Endothelial cell of umbilical vein (primary cell): ENCODE results near the gene GRIK1. TPM values are rescaled to one million over a fixed set of nuclear protein-coding genes. Genes with fewer than 3 reads are reported as not detected.

Experiments used
- BruUV-seq: library from RNA; stranded (reverse); fragments of 400-500 nt; replicated peaks from 2 replicates; lab custom pipeline; 2021; lab: Mats Ljungman, UMichigan
- CTCF ChIA-PET: fragments of 300-600, 350-600 bp; sonication (Branson Sonifier 250); formaldehyde crosslinking; loops from one replicate; lab custom pipeline; 2021; ENCODE audit warnings: antibody characterized with exemption, inconsistent platforms; lab: Charles Lee
- POLR2A ChIA-PET: fragments of 300-600, 350-600 bp; sonication (Branson Sonifier 250); formaldehyde crosslinking; loops from one replicate; lab custom pipeline; 2021; ENCODE audit warnings: antibody characterized with exemption, inconsistent platforms; lab: Charles Lee
- DNase-seq: peaks from one replicate; pipeline ENCODE4 v3.0.0-alpha.2; 2011; ENCODE audit warnings: low read depth, low spot score
- FAIRE-seq: peaks from 2 replicates; lab custom pipeline; 2011; peaks lifted over from hg19 to GRCh38; lab: Jason Lieb, UNC
- H2AFZ ChIP-seq: 2 replicates; pipeline ENCODE4 v1.6.0; 2012; ENCODE audit warnings: low read depth, low read length, control low read depth, inconsistent platforms
- H3K27ac ChIP-seq: 2 replicates; pipeline ENCODE4 v1.5.1; 2011; ENCODE audit warnings: low read depth, mild to moderate bottlenecking, control low read depth, low read length, moderate library complexity; ENCODE audit not compliant: insufficient read depth
- H3K27me3 ChIP-seq, 2 experiments: 2 replicates each; pipeline versions ENCODE4 v1.6.0 to v1.6.1; 2011; ENCODE audit warnings: low read length in 2 of 2, mixed read lengths in 1 of 2; ENCODE audit not compliant: control insufficient read depth in 2 of 2, insufficient read depth in 2 of 2
- H3K36me3 ChIP-seq, 2 experiments: 2 replicates in 1 of 2; 3 replicates in 1 of 2; pipeline ENCODE4 v1.5.1; 2011; ENCODE audit warnings: low read length in 2 of 2, mild to moderate bottlenecking in 1 of 2, moderate library complexity in 1 of 2; ENCODE audit not compliant: control insufficient read depth in 2 of 2, insufficient read depth in 2 of 2; ENCODE audit errors: extremely low read depth in 1 of 2
- H3K4me1 ChIP-seq: 3 replicates; pipeline ENCODE4 v1.5.1; 2011; ENCODE audit warnings: mild to moderate bottlenecking, low read length; ENCODE audit not compliant: control insufficient read depth, insufficient read depth; ENCODE audit errors: extremely low read depth
- H3K4me2 ChIP-seq: 2 replicates; pipeline ENCODE4 v1.6.1; 2011; ENCODE audit warnings: low read length, control low read depth, mixed read lengths; ENCODE audit not compliant: insufficient read depth
- H3K4me3 ChIP-seq, 3 experiments: fragments of 200-600 bp in 1 of 3; sonication (generic), shearing (Covaris generic) in 1 of 3; replicated peaks in 1 of 3; 2 replicates each; pipeline ENCODE4 v1.5.1; 2011 to 2016; ENCODE audit warnings: control low read depth in 3 of 3, low read length in 3 of 3, mild to moderate bottlenecking in 2 of 3, inconsistent platforms in 1 of 3, low read depth in 1 of 3, moderate library complexity in 1 of 3; ENCODE audit not compliant: insufficient read depth in 1 of 3
- H3K79me2 ChIP-seq: 2 replicates; pipeline ENCODE4 v1.6.0; 2012; ENCODE audit warnings: low read length, inconsistent platforms; ENCODE audit not compliant: control insufficient read depth, insufficient read depth
- H3K9ac ChIP-seq: replicated peaks from 2 replicates; pipeline ENCODE3; 2011; ENCODE audit warnings: low read length, control low read depth; ENCODE audit not compliant: insufficient read depth; ENCODE audit errors: extremely low read depth
- H3K9me1 ChIP-seq: replicated peaks from 3 replicates; pipeline ENCODE4 v1.6.0; 2011; ENCODE audit warnings: mild to moderate bottlenecking, low read length; ENCODE audit not compliant: control insufficient read depth, insufficient read depth; ENCODE audit errors: extremely low read depth
- H3K9me3 ChIP-seq: replicated peaks from 2 replicates; pipeline ENCODE4 v1.5.1; 2012; ENCODE audit warnings: low read length, inconsistent platforms; ENCODE audit not compliant: control insufficient read depth, insufficient read depth
- H4K20me1 ChIP-seq: replicated peaks from 2 replicates; pipeline ENCODE3; 2011; ENCODE audit warnings: mild to moderate bottlenecking, low read length; ENCODE audit not compliant: control insufficient read depth, insufficient read depth; ENCODE audit errors: extremely low read depth
- CTCF ChIP-seq, 2 donors: IDR thresholded peaks; 1 replicate in 1 of 2; 2 replicates in 1 of 2; pipeline ENCODE4 v1.5.1; 2011; ENCODE audit warnings: low read length in 2 of 2, mild to moderate bottlenecking in 2 of 2, moderate library complexity in 2 of 2, control low read depth in 1 of 2, inconsistent platforms in 1 of 2, low read depth in 1 of 2; ENCODE audit not compliant: insufficient read depth in 1 of 2; ENCODE audit errors: extremely low read depth in 1 of 2
- EZH2 ChIP-seq: IDR thresholded peaks from 2 replicates; pipeline ENCODE4 v1.6.1; 2012; ENCODE audit warnings: borderline replicate concordance, low read depth, mild to moderate bottlenecking, moderate library complexity, low read length, inconsistent platforms; ENCODE audit not compliant: severe bottlenecking
- FOS ChIP-seq: IDR thresholded peaks from 2 replicates; pipeline ENCODE4 v1.6.1; 2011; ENCODE audit warnings: mild to moderate bottlenecking, low read length, moderate library complexity, borderline replicate concordance; ENCODE audit not compliant: insufficient read depth
- GATA2 ChIP-seq: IDR thresholded peaks from 2 replicates; pipeline ENCODE4 v1.7.0; 2011; ENCODE audit warnings: low read depth, mild to moderate bottlenecking, moderate library complexity, mixed read lengths, low read length; ENCODE audit not compliant: insufficient read length, insufficient read depth
- JUN ChIP-seq: IDR thresholded peaks from 2 replicates; pipeline ENCODE4 v1.6.1; 2011; ENCODE audit warnings: borderline replicate concordance, low read depth; ENCODE audit not compliant: insufficient read length, insufficient read depth
- MYC ChIP-seq: IDR thresholded peaks from one replicate; pipeline ENCODE4 v1.6.1; 2011; ENCODE audit warnings: mild to moderate bottlenecking, low read depth, low read length
- POLR2A ChIP-seq: IDR thresholded peaks from 2 replicates; pipeline ENCODE4 v1.6.1; 2012; ENCODE audit warnings: low read depth, mild to moderate bottlenecking, control low read depth, low read length
- POLR2AphosphoS5 ChIP-seq: IDR thresholded peaks from 2 replicates; pipeline ENCODE4 v1.6.1; 2012; ENCODE audit warnings: low read depth, mild to moderate bottlenecking, control low read depth, low read length, moderate library complexity; ENCODE audit not compliant: insufficient read depth
- dilution Hi-C: fragments of 300-500 bp; cut with MboI; formaldehyde crosslinking; loops from one replicate; pipeline ENCODE4 v1.15.0; 2019; ENCODE audit warnings: low sequenced_read_pairs; ENCODE audit not compliant: extremely low pct_ligation_motif_present
- intact Hi-C: fragments of 100-400 bp; cut with micrococcal nuclease; formaldehyde crosslinking; loops from one replicate; pipeline ENCODE4 v1.10.0; 2022
- polyA plus RNA-seq, 4 experiments: library from polyadenylated mRNA; depleted of rRNA in 3 of 4; stranded (reverse) in 3 of 4; unstranded in 1 of 4; fragments of >200 nt; gene quantifications; 2 replicates each; pipeline versions ENCODE4 v1.2.1 to v1.2.3, GENCODE V29; 2011 to 2012; ENCODE audit warnings: missing spikeins in 1 of 4
- total RNA-seq: library from RNA; stranded (reverse); gene quantifications from 2 replicates; pipeline ENCODE4 v1.2.3, GENCODE V29; 2021
- TF ChIP-seq, protein P1 (sequence below): IDR thresholded peaks from 2 replicates; pipeline ENCODE4 v1.6.1; 2011; ENCODE audit not compliant: insufficient read depth, insufficient read length

GRIK1 gene
- total and polyA plus RNA-seq, 2 donors (not counting 3 experiments of a cell fraction or from before 2014, with no cell fraction given): not detected

- CTCF ChIA-PET: interaction anchor here (1.0 kb wide), 1 partner anchor 35 kb away, joined by 3 read pairs; no protein-coding TSS in a partner anchor
These were observed 452.6 kb downstream of the GRIK1 start for GRCh38 chr21:29487154-29487553.

More at GRCh38 chr21:29487154-29487553, 452.6 kb downstream of the GRIK1 start:
- H3K27me3 ChIP-seq: no peaks in the 10 kb centered on the region
- no peaks in the 10 kb centered on the region for H3K36me3 ChIP-seq
- no peaks in the 10 kb centered on the region for H3K9me3 ChIP-seq
- H3K79me2 ChIP-seq: no peaks in the 10 kb centered on the region
- H3K9ac ChIP-seq: no peak overlapping the region
- dilution Hi-C loops: no loop called here
- BruUV-seq: no TSS peak
- intact Hi-C loops: no loop called here
- H2AFZ ChIP-seq: no peak overlapping the region
- TF ChIP-seq EZH2 (no peak), GATA2 (no peak), JUN (no peak), POLR2AphosphoS5 (no peak), FOS (no peak), CTCF (IDR thresholded peaks at IDR 0.05; ENCODE audit: extremely low read depth in 1 of 2, insufficient read depth in 1 of 2, low read depth in 1 of 2, low read length in 2 of 2) (no peak), MYC (no peak), POLR2A (no peak)
- TF ChIP-seq, protein P1, sequence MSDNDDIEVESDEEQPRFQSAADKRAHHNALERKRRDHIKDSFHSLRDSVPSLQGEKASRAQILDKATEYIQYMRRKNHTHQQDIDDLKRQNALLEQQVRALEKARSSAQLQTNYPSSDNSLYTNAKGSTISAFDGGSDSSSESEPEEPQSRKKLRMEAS: no peak
- H3K4me2 ChIP-seq: no peak overlapping the region
- H3K4me1 ChIP-seq: no peaks in the 10 kb centered on the region
- FAIRE-seq: no peak
- no peak overlapping the region for H3K4me3 ChIP-seq
- H3K9me1 ChIP-seq: no peaks in the 10 kb centered on the region
- no peak for DNase-seq
- POLR2A ChIA-PET: no interaction called here
- no peaks in the 10 kb centered on the region for H4K20me1 ChIP-seq
- no peak overlapping the region for H3K27ac ChIP-seq

Other genes with a start within 250 kb of the GRIK1 start
- gene CLDN17, start 226.8 kb upstream of the GRIK1 start, total RNA-seq: not detected in 2 replicates
- not detected in 2 replicates for gene CLDN17, start 226.8 kb upstream of the GRIK1 start, polyA plus RNA-seq